NCI-H146 treated with DMSO at 0.1 percent for 48 hours (cell line): Measurements from ENCODE around the gene CCDC63.

ENCODE experiments used
- DNase-seq: peaks from one replicate; lab custom pipeline; 2025; ENCODE audit not compliant: unreplicated experiment; lab: John Stamatoyannopoulos, UW

CCDC63 gene

DNA sequence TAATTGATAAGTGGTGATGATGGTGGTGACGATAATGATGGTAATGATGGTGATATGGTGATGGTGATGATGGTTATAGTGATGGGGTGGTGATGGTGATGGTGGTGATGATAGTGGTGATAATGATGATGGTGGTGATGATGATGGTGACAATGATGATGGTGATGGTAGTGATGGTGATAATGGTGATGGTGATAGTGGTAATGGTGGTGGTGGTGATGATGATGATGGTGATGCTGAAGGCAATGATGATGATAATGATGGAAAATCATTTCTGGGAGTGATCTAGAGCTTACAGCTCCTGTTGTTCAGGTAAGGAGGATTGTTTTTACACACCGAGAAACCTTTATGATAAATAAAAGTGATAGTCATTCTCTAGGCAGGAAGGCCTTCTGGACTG is 33.9 kb downstream of the CCDC63 start:
- DNase-seq: no peak

- DNase-seq: no peak
Measured at GRCh38 chr12:110883251-110883650, 36.5 kb downstream of the CCDC63 start.

DNA sequence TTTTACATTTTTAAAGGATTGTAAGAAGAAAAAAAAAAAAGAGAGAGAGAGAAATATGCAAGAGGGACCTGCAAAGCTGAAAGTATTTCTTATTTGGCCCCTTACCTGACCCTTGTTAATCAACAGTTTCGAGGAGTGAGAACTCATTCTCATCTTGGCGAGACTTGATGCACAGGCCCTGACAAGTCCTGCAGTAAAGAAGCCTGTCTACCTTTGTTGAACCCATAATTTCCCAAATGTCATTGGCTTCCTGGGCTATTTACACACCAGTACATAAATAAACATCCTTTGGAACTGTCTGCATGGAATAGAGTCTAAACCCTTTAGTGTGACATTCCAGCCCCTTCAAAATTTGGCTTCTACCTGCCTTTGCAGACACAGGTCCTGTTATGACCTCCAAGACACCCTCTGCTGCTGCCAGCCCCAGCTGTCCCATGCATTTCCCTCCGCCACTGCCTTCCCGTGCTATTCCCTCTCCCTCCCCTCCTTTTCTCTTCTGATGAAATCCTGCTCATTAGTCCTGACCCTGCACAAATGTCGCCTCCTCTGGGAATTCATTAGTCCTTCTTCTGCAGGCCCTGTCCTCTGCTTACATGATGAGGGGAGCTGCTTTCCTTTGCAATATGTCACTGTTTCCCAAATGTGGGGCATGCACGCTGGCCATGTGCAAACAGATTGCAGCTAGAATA is 38.5 kb downstream of the CCDC63 start:
- DNase-seq: no peak

- no peak for DNase-seq
Measured at GRCh38 chr12:110888256-110888991, 41.6 kb downstream of the CCDC63 start.

- no peak for DNase-seq
Measured at GRCh38 chr12:110889361-110889760, 42.6 kb downstream of the CCDC63 start.

- DNase-seq: no peak
Measured at GRCh38 chr12:110893956-110894355, 47.2 kb downstream of the CCDC63 start.

- DNase-seq: no peak
Measured at GRCh38 chr12:110896559-110896958, 49.8 kb downstream of the CCDC63 start.

- no peak for DNase-seq
Measured at GRCh38 chr12:110901401-110901800, 54.6 kb downstream of the CCDC63 start.

- no peak for DNase-seq
Measured at GRCh38 chr12:110903511-110903910, 56.7 kb downstream of the CCDC63 start.

DNA sequence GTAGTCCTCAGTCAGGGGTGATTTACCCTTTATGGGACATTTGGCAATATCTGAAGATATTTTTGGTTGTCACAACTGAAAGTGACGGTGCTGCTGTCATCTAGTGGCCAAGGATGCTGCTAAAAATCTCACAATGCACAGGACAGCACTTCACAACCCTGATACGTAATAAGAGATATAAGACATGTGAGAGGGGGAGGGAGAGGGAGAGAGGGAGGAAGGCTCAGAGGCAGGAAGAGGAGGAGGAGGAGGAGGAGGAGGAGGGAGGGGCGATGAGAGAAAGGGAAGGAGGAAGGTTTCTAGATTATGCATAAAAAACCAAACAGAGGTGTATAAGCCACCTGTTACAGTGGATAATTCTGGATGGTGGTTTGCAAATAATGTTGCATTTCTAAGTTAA is 59.3 kb downstream of the CCDC63 start:
- no peak for DNase-seq

- DNase-seq: no peak
Measured at GRCh38 chr12:110906516-110906915, 59.7 kb downstream of the CCDC63 start.

- no peak for DNase-seq
Measured at GRCh38 chr12:110906985-110907384, 60.2 kb downstream of the CCDC63 start.

DNA sequence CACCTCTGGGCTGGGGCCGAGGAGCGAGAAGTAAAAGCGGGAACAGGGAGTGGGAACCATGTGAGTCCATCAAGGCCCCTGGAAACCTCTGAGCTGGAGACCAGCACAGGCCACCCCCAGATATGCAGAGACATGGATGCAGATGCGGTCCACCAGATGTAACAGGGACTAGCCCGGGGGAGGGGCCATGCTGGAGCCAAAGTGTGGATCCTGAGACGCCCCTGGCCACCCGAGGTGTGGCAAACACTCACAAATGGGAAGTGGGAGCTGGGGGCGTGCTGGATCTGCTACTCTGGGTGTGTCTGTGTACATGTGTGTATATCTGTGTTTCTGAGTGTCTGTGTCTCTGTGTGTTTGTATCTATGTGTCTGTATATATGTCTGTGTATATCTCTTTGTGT is 60.8 kb downstream of the CCDC63 start:
- no peak for DNase-seq

DNA sequence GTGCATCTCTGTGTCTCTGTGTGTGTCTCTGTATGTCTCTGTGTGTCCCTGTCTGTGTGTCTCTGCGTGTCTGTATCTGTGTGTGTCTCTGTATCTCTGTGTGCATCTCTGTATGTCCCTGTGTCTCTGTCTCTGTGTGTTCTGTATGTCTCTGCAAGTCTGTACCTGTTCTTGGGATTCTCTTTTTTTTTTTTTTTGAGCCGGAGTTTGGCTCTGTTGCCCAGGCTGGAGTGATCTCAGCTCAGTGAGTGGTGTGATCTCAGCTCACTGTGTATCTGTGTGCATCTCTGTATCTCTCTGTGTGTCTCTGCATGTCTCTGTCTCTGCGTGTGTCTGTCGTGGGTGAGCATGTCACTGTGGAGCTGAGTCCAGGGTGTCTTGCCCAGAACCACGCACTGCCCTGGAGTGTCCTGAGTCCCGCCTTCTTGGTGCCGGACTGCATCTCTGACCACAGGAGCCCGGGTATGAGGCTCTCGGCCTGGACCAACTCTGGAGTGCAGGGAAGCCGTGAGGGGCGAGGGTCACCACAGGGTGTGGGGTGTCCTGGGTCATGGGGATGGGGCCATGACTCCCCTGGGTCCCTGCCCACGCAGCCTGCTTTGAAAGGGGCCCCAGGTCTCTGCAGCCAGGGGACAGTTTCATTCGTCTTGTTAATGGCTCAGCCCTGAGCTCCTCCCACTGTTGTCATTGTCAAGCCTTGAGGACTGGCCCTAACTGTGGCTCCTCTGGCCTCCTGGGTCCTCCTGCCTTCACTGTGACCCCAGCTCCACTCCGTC is 61.8 kb downstream of the CCDC63 start:
- no peak for DNase-seq

GRCh38 chr12:110912263-110912662 is 65.5 kb downstream of the CCDC63 start:
- no peak for DNase-seq

- no peak for DNase-seq
Measured at GRCh38 chr12:110913119-110914056, 66.6 kb downstream of the CCDC63 start.

- no peak for DNase-seq
Measured at GRCh38 chr12:110916295-110916875, 69.6 kb downstream of the CCDC63 start.

- no peak for DNase-seq
Measured at GRCh38 chr12:110917467-110917866, 70.7 kb downstream of the CCDC63 start.

DNA sequence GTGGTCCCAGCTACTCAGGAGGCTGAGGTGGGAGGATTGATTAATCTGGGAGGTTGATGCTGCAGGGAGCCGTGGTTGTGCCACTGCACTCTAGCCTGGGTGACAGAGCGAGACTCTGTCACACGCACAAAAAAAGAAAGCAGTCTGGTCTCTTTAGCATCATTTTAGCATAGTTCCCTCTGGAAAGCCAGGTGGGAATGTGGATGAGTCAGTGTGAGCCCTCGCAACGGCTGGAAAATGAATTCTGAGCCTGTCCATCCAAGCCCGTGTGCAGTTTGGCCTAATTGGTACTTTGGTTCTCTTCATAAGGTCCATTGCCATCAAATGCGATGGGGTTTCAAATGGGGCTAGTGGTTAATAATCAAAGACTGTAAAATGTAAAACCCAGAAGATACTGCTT is 71.2 kb downstream of the CCDC63 start:
- DNase-seq: no peak

- no peak for DNase-seq
Measured at GRCh38 chr12:110919720-110920119, 72.9 kb downstream of the CCDC63 start.
